Keratinocyte (primary cell): ENCODE results near the gene GPR160. TPM values are rescaled to one million over a fixed set of nuclear protein-coding genes. Genes with fewer than 3 reads are reported as not detected.

ENCODE experiments used
- DNase-seq: peaks from one replicate; pipeline ENCODE4 v3.0.0-alpha.2; 2011; ENCODE audit warnings: low read depth, missing footprints, low spot score
- FAIRE-seq: peaks from 2 replicates; lab custom pipeline; 2011; peaks lifted over from hg19 to GRCh38; lab: Jason Lieb, UNC
- H2AFZ ChIP-seq: 2 replicates; pipeline ENCODE4 v1.6.0; 2012; ENCODE audit warnings: low read length, control low read depth, inconsistent platforms; ENCODE audit not compliant: control insufficient read depth
- H3K27ac ChIP-seq: 2 replicates; pipeline ENCODE4 v1.5.1; 2011; ENCODE audit warnings: low read length; ENCODE audit not compliant: control insufficient read depth, insufficient read depth
- H3K27me3 ChIP-seq: 3 replicates; pipeline ENCODE4 v1.6.0; 2011; ENCODE audit warnings: low read length; ENCODE audit not compliant: control insufficient read depth, insufficient read depth; ENCODE audit errors: extremely low read depth
- H3K36me3 ChIP-seq, 2 experiments: 2 replicates in 1 of 2; 3 replicates in 1 of 2; pipeline ENCODE4 v1.5.1; 2011; ENCODE audit warnings: low read length in 2 of 2, mild to moderate bottlenecking in 1 of 2; ENCODE audit not compliant: control insufficient read depth in 2 of 2, insufficient read depth in 2 of 2; ENCODE audit errors: extremely low read depth in 1 of 2
- H3K4me1 ChIP-seq: 3 replicates; pipeline ENCODE4 v1.5.1; 2011; ENCODE audit warnings: low read length; ENCODE audit not compliant: control insufficient read depth, insufficient read depth; ENCODE audit errors: extremely low read depth
- H3K4me2 ChIP-seq: 3 replicates; pipeline ENCODE4 v1.6.0; 2011; ENCODE audit warnings: low read depth, low read length; ENCODE audit not compliant: control insufficient read depth, insufficient read depth; ENCODE audit errors: extremely low read depth
- H3K4me3 ChIP-seq, 3 experiments: fragments of 200-600 bp in 1 of 3; sonication (generic) in 1 of 3; 2 replicates in 2 of 3; 3 replicates in 1 of 3; pipeline ENCODE4 v1.5.1; 2011 to 2016; ENCODE audit warnings: low read length in 3 of 3, mild to moderate bottlenecking in 3 of 3, control low read depth in 2 of 3, inconsistent platforms in 1 of 3, low read depth in 1 of 3, mixed read lengths in 1 of 3, mixed run types in 1 of 3, moderate library complexity in 1 of 3; ENCODE audit not compliant: control insufficient read depth in 2 of 3, insufficient read depth in 2 of 3; ENCODE audit errors: extremely low read depth in 1 of 3
- H3K79me2 ChIP-seq: 2 replicates; pipeline ENCODE4 v1.6.0; 2012; ENCODE audit warnings: low read length; ENCODE audit not compliant: control insufficient read depth, insufficient read depth
- H3K9ac ChIP-seq: 3 replicates; pipeline ENCODE4 v1.6.0; 2011; ENCODE audit warnings: low read length; ENCODE audit not compliant: control insufficient read depth, insufficient read depth; ENCODE audit errors: extremely low read depth
- H3K9me1 ChIP-seq: 3 replicates; pipeline ENCODE4 v1.6.0; 2011; ENCODE audit warnings: low read length; ENCODE audit not compliant: control insufficient read depth, insufficient read depth; ENCODE audit errors: extremely low read depth
- H3K9me3 ChIP-seq: 2 replicates; pipeline ENCODE4 v1.5.1; 2012; ENCODE audit warnings: low read depth, low read length; ENCODE audit not compliant: control insufficient read depth
- H4K20me1 ChIP-seq: 3 replicates; pipeline ENCODE4 v1.6.0; 2011; ENCODE audit warnings: low read length; ENCODE audit not compliant: control insufficient read depth, insufficient read depth; ENCODE audit errors: extremely low read depth
- CTCF ChIP-seq, 3 experiments: IDR thresholded peaks in 1 of 3; conservative IDR thresholded peaks in 1 of 3; optimal IDR thresholded peaks in 1 of 3; 2 replicates in 2 of 3; 3 replicates in 1 of 3; pipeline versions ENCODE3 to v1.5.1; 2011; ENCODE audit warnings: low read length in 3 of 3, mild to moderate bottlenecking in 3 of 3, moderate library complexity in 2 of 3, control low read depth in 1 of 3, inconsistent platforms in 1 of 3; ENCODE audit not compliant: insufficient read depth in 2 of 3; ENCODE audit errors: extremely low read depth in 1 of 3
- EZH2 ChIP-seq: IDR thresholded peaks from one replicate; pipeline ENCODE4 v1.6.1; 2012; ENCODE audit warnings: inconsistent platforms, mild to moderate bottlenecking, low read length, moderate library complexity
- dilution Hi-C: fragments of 300-500 bp; cut with MboI; formaldehyde crosslinking; loops from one replicate; pipeline ENCODE4 v1.7.0; 2020; ENCODE audit warnings: low sequenced_read_pairs; ENCODE audit not compliant: extremely low pct_ligation_motif_present
- polyA plus RNA-seq, 5 experiments: library from polyadenylated mRNA; depleted of rRNA in 3 of 5; stranded (reverse) in 3 of 5; stranded (forward) in 1 of 5; unstranded in 1 of 5; fragments of >200 nt; gene quantifications; 1 replicate in 1 of 5; 2 replicates in 3 of 5; 3 replicates in 1 of 5; pipeline versions ENCODE4 v1.2.1 to v1.2.3, GENCODE V29; 2011 to 2012; ENCODE audit warnings: missing spikeins in 2 of 5, low read depth in 1 of 5, low replicate concordance in 1 of 5

The GPR160 gene
- polyA plus RNA-seq, 1 donor (not counting 4 experiments of a cell fraction or from before 2014, with no cell fraction given) = 0.22 TPM

GRCh38 chr3:170002879-170003278 is 34.9 kb upstream of the GPR160 start:
- FAIRE-seq = no peak
- H3K4me3 ChIP-seq = no peak overlapping the region
- no peaks in the 10 kb centered on the region for H3K9me1 ChIP-seq
- H3K27me3 ChIP-seq = no peaks in the 10 kb centered on the region
- no peak overlapping the region for H3K27ac ChIP-seq
- no peak overlapping the region for H3K9ac ChIP-seq
- no peaks in the 10 kb centered on the region for H3K79me2 ChIP-seq
- H3K36me3 ChIP-seq = no peaks in the 10 kb centered on the region
- H3K4me1 ChIP-seq = no peaks in the 10 kb centered on the region
- H3K9me3 ChIP-seq = no peaks in the 10 kb centered on the region
- no peak for DNase-seq
- H4K20me1 ChIP-seq = no peaks in the 10 kb centered on the region
- no peak overlapping the region for H2AFZ ChIP-seq
- H3K4me2 ChIP-seq = no peak overlapping the region
- dilution Hi-C loops = no loop called here
- TF ChIP-seq CTCF (optimal IDR thresholded peaks at IDR 0.05 in 1 of 3, IDR thresholded peaks at IDR 0.05 in 1 of 3, conservative IDR thresholded peaks at IDR 0.05 in 1 of 3; ENCODE audit: extremely low read depth in 1 of 3, insufficient read depth in 2 of 3, low read length in 3 of 3) (no peak), EZH2 (no peak)

DNA sequence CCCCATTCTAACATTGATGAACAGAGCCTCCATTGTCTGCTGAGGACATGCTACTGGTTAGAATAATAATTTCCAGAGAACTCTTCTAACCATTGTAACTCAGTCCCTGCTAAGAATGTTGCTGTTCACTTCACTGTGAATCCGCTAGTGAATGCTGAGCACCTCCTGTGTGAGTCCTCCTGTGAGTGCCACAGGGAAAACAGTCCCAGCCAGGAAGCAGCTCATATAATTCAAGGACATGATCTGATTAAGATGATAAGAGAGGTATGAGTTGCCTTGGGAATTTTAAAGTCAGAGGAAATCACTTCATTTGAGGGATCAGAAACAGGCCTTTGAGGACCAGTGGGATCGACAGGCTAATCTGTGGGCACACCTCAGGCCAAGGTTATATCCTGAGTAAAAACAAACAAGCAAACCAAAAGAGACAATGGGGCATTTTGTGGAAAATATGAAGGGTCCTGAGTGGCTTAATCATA is 33.9 kb upstream of the GPR160 start:
- FAIRE-seq = no peak
- dilution Hi-C loops = no loop called here
- no peak for TF ChIP-seq CTCF (optimal IDR thresholded peaks at IDR 0.05 in 1 of 3, IDR thresholded peaks at IDR 0.05 in 1 of 3, conservative IDR thresholded peaks at IDR 0.05 in 1 of 3; ENCODE audit: extremely low read depth in 1 of 3, insufficient read depth in 2 of 3, low read length in 3 of 3)
- no peak for TF ChIP-seq EZH2

More for the DNA sequence above, 33.9 kb upstream of the GPR160 start:
- Histone ChIP-seq H3K27me3 (no peaks in the 10 kb centered on the region), H3K79me2 (no peaks in the 10 kb centered on the region), H3K4me1 (no peaks in the 10 kb centered on the region), H3K36me3 (no peaks in the 10 kb centered on the region), H3K4me3 (no peak overlapping the region), H4K20me1 (no peaks in the 10 kb centered on the region), H3K9ac (no peak overlapping the region), H3K9me1 (no peaks in the 10 kb centered on the region), H3K27ac (no peak overlapping the region), H2AFZ (no peak overlapping the region), H3K9me3 (no peaks in the 10 kb centered on the region), H3K4me2 (no peak overlapping the region)
- DNase-seq = no peak
